ENCODE measurements around the gene EXOC2. TPM values are rescaled to one million over a fixed set of nuclear protein-coding genes. Genes with fewer than 3 reads are reported as not detected.

The EXOC2 gene
- total RNA-seq, 1 experiment from 2014 or later, result 30.5 TPM

DNA sequence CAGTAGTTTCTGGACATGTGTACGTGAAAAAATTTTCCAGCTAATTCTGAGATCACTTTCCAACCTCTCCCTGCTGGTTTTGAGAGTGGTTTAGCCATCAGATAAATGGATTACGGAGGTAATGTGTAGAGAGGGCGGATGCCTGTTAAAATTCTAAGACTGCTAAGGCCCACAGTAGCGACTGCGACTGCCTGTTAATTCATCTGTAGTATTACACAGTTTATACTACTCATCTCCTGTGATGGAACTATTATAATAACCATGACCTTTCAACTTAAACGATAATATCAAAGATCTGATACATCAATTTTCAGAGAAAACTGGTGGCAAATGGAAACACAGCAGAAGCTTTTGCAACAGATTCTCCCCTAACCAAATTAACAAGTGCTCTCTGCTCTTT is 199.1 kb downstream of the EXOC2 start:
- H3K36me3 ChIP-seq (ENCODE audit: control insufficient read depth, insufficient read depth, low read length), result no peaks in the 10 kb centered on the region
- in situ Hi-C loops (cut with HindIII; ENCODE audit: low pct_unique_long_range_greater_than_20kb, low sequenced_read_pairs), result no loop called here

DNA sequence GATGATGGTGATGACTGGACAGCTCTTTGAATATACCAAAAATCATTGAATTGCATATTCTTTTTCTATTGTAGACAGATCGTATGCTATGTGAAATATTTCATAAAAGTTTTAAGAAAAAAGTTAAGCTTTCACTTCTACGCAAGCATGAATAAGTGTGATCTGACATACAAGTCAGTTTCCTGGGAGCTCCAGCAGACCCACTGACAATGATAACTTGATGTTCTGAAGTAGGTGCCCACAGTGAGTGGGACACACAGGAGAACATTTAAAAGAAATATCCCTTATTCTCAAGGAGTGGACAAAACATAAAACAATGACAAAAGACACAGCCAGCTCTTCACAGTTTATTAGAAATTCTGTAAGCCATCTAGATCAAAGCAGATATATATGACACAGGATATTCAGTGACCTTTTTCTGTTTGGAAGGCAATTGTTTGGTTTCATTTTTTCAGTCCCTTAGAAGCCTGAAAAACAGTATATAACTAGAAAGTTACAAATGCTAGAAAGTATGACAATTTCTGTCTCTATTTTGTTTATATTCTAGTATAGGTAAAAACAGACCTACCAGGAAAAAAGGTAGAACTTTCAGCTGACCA is 200.0 kb downstream of the EXOC2 start:
- Histone ChIP-seq H3K36me3 (ENCODE audit: control insufficient read depth, insufficient read depth, low read length) (no peaks in the 10 kb centered on the region), H3K27me3 (ENCODE audit: control insufficient read depth, insufficient read depth, low read length) (no peaks in the 10 kb centered on the region), H3K4me1 (ENCODE audit: control insufficient read depth, insufficient read depth, low read length) (no peaks in the 10 kb centered on the region), H3K27ac (ENCODE audit: low read length) (no peak overlapping the region), H3K4me3 (ENCODE audit: low read depth in 2 of 2, low read length in 2 of 2) (no peak overlapping the region), H3K9me3 (ENCODE audit: control insufficient read depth, insufficient read depth, low read depth, low read length) (no peaks in the 10 kb centered on the region)
- ChIA-PET POLR2A (no interaction called here), CTCF (no interaction called here)
- no TSS peak for BruUV-seq (replicated peaks)
- TF ChIP-seq, protein P1, sequence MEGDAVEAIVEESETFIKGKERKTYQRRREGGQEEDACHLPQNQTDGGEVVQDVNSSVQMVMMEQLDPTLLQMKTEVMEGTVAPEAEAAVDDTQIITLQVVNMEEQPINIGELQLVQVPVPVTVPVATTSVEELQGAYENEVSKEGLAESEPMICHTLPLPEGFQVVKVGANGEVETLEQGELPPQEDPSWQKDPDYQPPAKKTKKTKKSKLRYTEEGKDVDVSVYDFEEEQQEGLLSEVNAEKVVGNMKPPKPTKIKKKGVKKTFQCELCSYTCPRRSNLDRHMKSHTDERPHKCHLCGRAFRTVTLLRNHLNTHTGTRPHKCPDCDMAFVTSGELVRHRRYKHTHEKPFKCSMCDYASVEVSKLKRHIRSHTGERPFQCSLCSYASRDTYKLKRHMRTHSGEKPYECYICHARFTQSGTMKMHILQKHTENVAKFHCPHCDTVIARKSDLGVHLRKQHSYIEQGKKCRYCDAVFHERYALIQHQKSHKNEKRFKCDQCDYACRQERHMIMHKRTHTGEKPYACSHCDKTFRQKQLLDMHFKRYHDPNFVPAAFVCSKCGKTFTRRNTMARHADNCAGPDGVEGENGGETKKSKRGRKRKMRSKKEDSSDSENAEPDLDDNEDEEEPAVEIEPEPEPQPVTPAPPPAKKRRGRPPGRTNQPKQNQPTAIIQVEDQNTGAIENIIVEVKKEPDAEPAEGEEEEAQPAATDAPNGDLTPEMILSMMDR (IDR thresholded peaks at IDR 0.05), result no peak
- TF ChIP-seq REST (IDR thresholded peaks at IDR 0.05; ENCODE audit: insufficient read depth in 1 of 2, low read depth in 2 of 2, low read length in 1 of 2), result no peak
- in situ Hi-C loops (cut with HindIII; ENCODE audit: low pct_unique_long_range_greater_than_20kb, low sequenced_read_pairs), result no loop called here
- no peak for ATAC-seq
- intact Hi-C loops (cut with micrococcal nuclease; ENCODE audit: unreplicated experiment), result no loop called here
- no peak for DNase-seq (ENCODE audit: low read depth, low spot score)

More for the DNA sequence above, 199.1 kb downstream of the EXOC2 start:
- ATAC-seq (no peak), DNase-seq (ENCODE audit: low read depth, low spot score) (no peak)
- no TSS peak for BruUV-seq (replicated peaks)
- Histone ChIP-seq H3K9me3 (ENCODE audit: control insufficient read depth, insufficient read depth, low read depth, low read length) (no peaks in the 10 kb centered on the region), H3K4me3 (ENCODE audit: low read depth in 2 of 2, low read length in 2 of 2) (no peak overlapping the region), H3K4me1 (ENCODE audit: control insufficient read depth, insufficient read depth, low read length) (no peaks in the 10 kb centered on the region), H3K27ac (ENCODE audit: low read length) (no peak overlapping the region), H3K27me3 (ENCODE audit: control insufficient read depth, insufficient read depth, low read length) (no peaks in the 10 kb centered on the region)
- TF ChIP-seq TCF7L2 (IDR thresholded peaks at IDR 0.05; ENCODE audit: low read depth, low read length) (no peak), REST (IDR thresholded peaks at IDR 0.05; ENCODE audit: insufficient read depth in 1 of 2, low read depth in 2 of 2, low read length in 1 of 2) (no peak), SIN3A (IDR thresholded peaks at IDR 0.05; ENCODE audit: borderline replicate concordance, insufficient read depth, low read depth, low read length) (no peak), POLR2AphosphoS5 (IDR thresholded peaks at IDR 0.05; ENCODE audit: low read depth, low read length) (no peak)
- TF ChIP-seq, protein P1 (IDR thresholded peaks at IDR 0.05), result no peak
- ChIA-PET POLR2A (no interaction called here), CTCF (no interaction called here)
- intact Hi-C loops (cut with micrococcal nuclease; ENCODE audit: unreplicated experiment), result no loop called here

All from Panc1 (cell line).